Measurements from ENCODE around the gene GNE. TPM values are rescaled to one million over a fixed set of nuclear protein-coding genes. Genes with fewer than 3 reads are reported as not detected.
"Not testable (repeated sequence)": the region's sequence is repeated elsewhere in the genome, so short reads cannot be mapped to it uniquely, and the experiment has no call there.

GNE gene
- total RNA-seq, 2 experiments from 2014 or later = 14.5 to 15.2 TPM

DNA sequence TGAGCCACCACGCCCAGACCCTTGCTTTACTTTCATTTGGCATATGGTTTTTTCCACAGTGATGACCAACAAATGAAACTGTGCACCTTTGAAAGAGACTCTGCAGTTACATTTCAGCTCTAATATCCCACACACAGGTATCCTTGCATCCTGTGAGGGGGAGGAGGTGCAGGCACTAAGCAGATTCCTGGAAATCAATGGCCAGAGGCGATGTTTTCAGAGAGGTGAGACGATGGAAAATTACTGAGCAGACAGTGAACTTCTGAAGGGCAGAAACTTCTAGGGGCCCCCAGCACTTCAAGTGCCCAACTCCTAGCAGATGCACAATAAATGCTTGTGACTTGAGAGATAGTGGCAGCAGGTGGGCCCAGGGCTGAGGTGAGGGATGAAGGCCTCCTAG, 29.8 kb upstream of the GNE start:
- no peaks in the 10 kb centered on the region for H3K27me3 Mint-ChIP-seq (ENCODE audit: low read depth)
- H3K9me3 Mint-ChIP-seq = no peaks in the 10 kb centered on the region
- H3K27ac Mint-ChIP-seq = no peak overlapping the region
- H3K36me3 Mint-ChIP-seq (ENCODE audit: low read depth) = no peaks in the 10 kb centered on the region
- intact Hi-C loops (cut with micrococcal nuclease) = no loop called here
- CTCF ChIA-PET = interaction anchor here (0.6 to 1.7 kb wide), 3 partner anchors 186 to 1156 kb away, joined by 3 read pairs; no protein-coding TSS in a partner anchor
- H3K4me1 Mint-ChIP-seq (ENCODE audit: low read depth) = no peaks in the 10 kb centered on the region
- no peak for DNase-seq
- H3K4me3 Mint-ChIP-seq = no peak overlapping the region

GRCh38 chr9:36286388-36286787, 28.1 kb upstream of the GNE start:
- CTCF ChIA-PET = interaction anchor here (0.7 kb wide), 1 partner anchor 10 kb away, joined by 3 read pairs; no protein-coding TSS in a partner anchor
- H3K4me1 Mint-ChIP-seq (ENCODE audit: low read depth) = no peaks in the 10 kb centered on the region
- no peaks in the 10 kb centered on the region for H3K27me3 Mint-ChIP-seq (ENCODE audit: low read depth)

DNA sequence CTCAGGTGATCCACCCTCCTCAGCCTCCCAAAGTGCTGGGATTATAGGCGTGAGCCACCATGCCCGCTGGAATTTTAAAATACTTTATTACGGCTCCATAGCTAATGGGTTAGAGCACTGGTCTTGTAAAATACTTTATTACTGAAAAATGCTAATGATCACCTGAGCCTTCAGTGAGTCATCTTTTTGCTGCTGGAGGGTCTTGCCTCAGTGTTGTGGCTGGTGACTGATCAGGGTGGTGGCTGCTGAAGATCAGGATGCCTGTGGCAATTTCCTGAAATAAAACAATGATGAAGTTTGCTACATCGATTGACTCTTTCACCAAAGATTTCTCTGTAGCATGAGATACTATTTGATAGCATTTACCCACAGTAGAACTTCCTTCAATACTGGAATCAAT, 26.0 kb upstream of the GNE start:
- intact Hi-C loops (cut with micrococcal nuclease) = no loop called here
- H3K27me3 Mint-ChIP-seq (ENCODE audit: low read depth) = no peaks in the 10 kb centered on the region
- no peaks in the 10 kb centered on the region for H3K36me3 Mint-ChIP-seq (ENCODE audit: low read depth)
- no peaks in the 10 kb centered on the region for H3K4me1 Mint-ChIP-seq (ENCODE audit: low read depth)
- H3K27ac Mint-ChIP-seq = no peak overlapping the region
- no peaks in the 10 kb centered on the region for H3K9me3 Mint-ChIP-seq
- no peak for DNase-seq
- no peak overlapping the region for H3K4me3 Mint-ChIP-seq
- CTCF ChIA-PET = no interaction called here

More at GRCh38 chr9:36286388-36286787, 28.1 kb upstream of the GNE start:
- Mint-ChIP-seq H3K36me3 (ENCODE audit: low read depth) (no peaks in the 10 kb centered on the region), H3K27ac (no peak overlapping the region), H3K9me3 (no peaks in the 10 kb centered on the region), H3K4me3 (no peak overlapping the region)
- intact Hi-C loops (cut with micrococcal nuclease) = no loop called here
- no peak for DNase-seq

DNA sequence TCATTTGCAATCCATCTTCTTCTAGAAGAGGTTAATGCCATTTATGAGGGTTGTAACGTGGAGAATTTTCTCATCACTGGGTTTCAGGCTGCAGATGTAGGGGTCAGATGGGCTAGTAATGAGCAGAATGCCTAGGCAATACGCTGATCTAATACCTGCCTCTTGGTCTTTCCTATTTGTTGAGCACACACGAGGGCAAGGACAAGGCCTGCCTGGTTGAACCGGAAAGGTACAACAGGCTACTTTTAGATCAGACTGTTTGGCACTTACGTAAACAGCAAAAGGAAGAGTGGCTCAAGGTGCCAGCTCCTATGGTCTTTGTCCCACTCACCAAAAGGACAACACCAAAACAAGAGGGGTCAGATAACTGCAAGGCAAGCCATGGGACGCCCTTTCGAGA, 24.0 kb upstream of the GNE start:
- H3K4me1 Mint-ChIP-seq (ENCODE audit: low read depth) = no peaks in the 10 kb centered on the region
- no peak overlapping the region for H3K4me3 Mint-ChIP-seq
- CTCF ChIA-PET = interaction anchor here (0.6 to 0.7 kb wide), 2 partner anchors 34 to 288 kb away, joined by 3 to 4 read pairs; no protein-coding TSS in a partner anchor
- intact Hi-C loops (cut with micrococcal nuclease) = no loop called here
- no peak for DNase-seq
- H3K9me3 Mint-ChIP-seq = no peaks in the 10 kb centered on the region
- no peaks in the 10 kb centered on the region for H3K36me3 Mint-ChIP-seq (ENCODE audit: low read depth)
- no peak overlapping the region for H3K27ac Mint-ChIP-seq
- no peaks in the 10 kb centered on the region for H3K27me3 Mint-ChIP-seq (ENCODE audit: low read depth)

DNA sequence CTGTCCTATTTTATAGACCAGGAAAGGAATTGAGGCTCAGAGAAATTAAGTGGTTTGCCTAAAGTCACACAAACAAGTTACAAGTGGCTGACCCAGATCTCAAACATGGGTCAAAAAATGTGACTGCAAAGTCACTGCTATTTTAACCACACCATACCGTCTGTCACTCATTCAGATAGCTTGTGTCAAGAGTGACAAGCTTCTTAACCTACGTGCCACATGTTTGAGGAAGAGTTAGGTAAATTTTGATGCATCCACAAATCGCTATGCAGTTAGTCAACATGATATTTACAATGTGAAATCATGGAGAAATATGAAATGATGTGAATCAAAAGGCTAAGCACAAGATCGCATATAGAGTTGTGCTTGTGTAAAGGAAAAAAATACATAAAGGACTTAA, 22.7 kb upstream of the GNE start:
- H3K4me3 Mint-ChIP-seq = no peak overlapping the region
- no peaks in the 10 kb centered on the region for H3K9me3 Mint-ChIP-seq
- no peaks in the 10 kb centered on the region for H3K4me1 Mint-ChIP-seq (ENCODE audit: low read depth)
- intact Hi-C loops (cut with micrococcal nuclease) = no loop called here
- H3K36me3 Mint-ChIP-seq (ENCODE audit: low read depth) = no peaks in the 10 kb centered on the region
- H3K27ac Mint-ChIP-seq = no peak overlapping the region
- no peaks in the 10 kb centered on the region for H3K27me3 Mint-ChIP-seq (ENCODE audit: low read depth)
- CTCF ChIA-PET = no interaction called here
- DNase-seq = no peak

- no peaks in the 10 kb centered on the region for H3K9me3 Mint-ChIP-seq
- no peaks in the 10 kb centered on the region for H3K36me3 Mint-ChIP-seq (ENCODE audit: low read depth)
- H3K27ac Mint-ChIP-seq = no peak overlapping the region
- no peak for DNase-seq
- H3K4me1 Mint-ChIP-seq (ENCODE audit: low read depth) = no peaks in the 10 kb centered on the region
- intact Hi-C loops (cut with micrococcal nuclease) = no loop called here
- CTCF ChIA-PET = interaction anchor here (0.6 kb wide), 1 partner anchor 152 kb away, joined by 4 read pairs; no protein-coding TSS in a partner anchor
- H3K4me3 Mint-ChIP-seq = no peak overlapping the region
- no peaks in the 10 kb centered on the region for H3K27me3 Mint-ChIP-seq (ENCODE audit: low read depth)
Measured at GRCh38 chr9:36278243-36278642, 20.0 kb upstream of the GNE start.

GRCh38 chr9:36276781-36277181, 18.5 kb upstream of the GNE start:
- H3K36me3 Mint-ChIP-seq (ENCODE audit: low read depth) = no peaks in the 10 kb centered on the region
- no peaks in the 10 kb centered on the region for H3K4me1 Mint-ChIP-seq (ENCODE audit: low read depth)
- intact Hi-C loops (cut with micrococcal nuclease) = no loop called here
- no peaks in the 10 kb centered on the region for H3K27me3 Mint-ChIP-seq (ENCODE audit: low read depth)
- no peak overlapping the region for H3K27ac Mint-ChIP-seq
- CTCF ChIA-PET = interaction anchor here (0.7 to 0.9 kb wide), 2 partner anchors 10 to 30 kb away, joined by 3 read pairs; no protein-coding TSS in a partner anchor
- H3K9me3 Mint-ChIP-seq = no peaks in the 10 kb centered on the region
- no peak overlapping the region for H3K4me3 Mint-ChIP-seq
- no peak for DNase-seq

DNA sequence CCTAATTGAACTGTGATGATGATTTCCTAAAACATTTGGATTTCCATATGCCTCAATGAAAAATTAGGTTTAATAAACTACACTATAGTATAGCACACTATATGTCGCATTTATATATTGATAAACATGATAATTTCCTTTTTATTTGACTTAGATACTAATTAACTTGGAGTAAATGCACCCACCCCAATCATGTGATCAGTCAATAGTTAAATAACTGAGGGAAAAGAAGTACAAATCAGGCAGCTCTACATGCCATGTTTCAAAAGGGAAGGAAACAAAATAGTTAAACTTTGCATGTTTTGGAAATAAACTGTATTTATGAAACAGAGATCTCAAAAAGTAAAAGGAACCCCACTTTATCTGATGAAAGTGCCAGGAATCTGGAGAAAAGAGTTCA, 18.0 kb upstream of the GNE start:
- no peaks in the 10 kb centered on the region for H3K36me3 Mint-ChIP-seq (ENCODE audit: low read depth)
- H3K27ac Mint-ChIP-seq = no peak overlapping the region
- H3K4me1 Mint-ChIP-seq (ENCODE audit: low read depth) = no peaks in the 10 kb centered on the region
- no peaks in the 10 kb centered on the region for H3K27me3 Mint-ChIP-seq (ENCODE audit: low read depth)
- H3K9me3 Mint-ChIP-seq = no peaks in the 10 kb centered on the region
- no peak for DNase-seq
- no peak overlapping the region for H3K4me3 Mint-ChIP-seq
- intact Hi-C loops (cut with micrococcal nuclease) = no loop called here
- CTCF ChIA-PET = interaction anchor here (0.7 to 1.3 kb wide), 3 partner anchors 10 to 55 kb away, joined by 3 read pairs; no protein-coding TSS in a partner anchor

- Mint-ChIP-seq H3K36me3 (ENCODE audit: low read depth) (no peaks in the 10 kb centered on the region), H3K4me3 (no peak overlapping the region), H3K27ac (no peak overlapping the region), H3K4me1 (ENCODE audit: low read depth) (no peaks in the 10 kb centered on the region), H3K27me3 (ENCODE audit: low read depth) (no peaks in the 10 kb centered on the region), H3K9me3 (no peaks in the 10 kb centered on the region)
- no peak for DNase-seq
- CTCF ChIA-PET = interaction anchor here (0.6 to 1.3 kb wide), 2 partner anchors 56 to 235 kb away, joined by 3 read pairs; no protein-coding TSS in a partner anchor
- intact Hi-C loops (cut with micrococcal nuclease) = no loop called here
Measured at GRCh38 chr9:36275060-36275459, 16.8 kb upstream of the GNE start.

- DNase-seq; H3K27ac Mint-ChIP-seq; CTCF ChIA-PET; H3K4me3 Mint-ChIP-seq; H3K27me3 Mint-ChIP-seq (ENCODE audit: low read depth); H3K4me1 Mint-ChIP-seq (ENCODE audit: low read depth); H3K9me3 Mint-ChIP-seq; H3K36me3 Mint-ChIP-seq (ENCODE audit: low read depth); intact Hi-C loops (cut with micrococcal nuclease): not testable (repeated sequence)
Measured at GRCh38 chr9:36273354-36273753, 15.1 kb upstream of the GNE start.

DNA sequence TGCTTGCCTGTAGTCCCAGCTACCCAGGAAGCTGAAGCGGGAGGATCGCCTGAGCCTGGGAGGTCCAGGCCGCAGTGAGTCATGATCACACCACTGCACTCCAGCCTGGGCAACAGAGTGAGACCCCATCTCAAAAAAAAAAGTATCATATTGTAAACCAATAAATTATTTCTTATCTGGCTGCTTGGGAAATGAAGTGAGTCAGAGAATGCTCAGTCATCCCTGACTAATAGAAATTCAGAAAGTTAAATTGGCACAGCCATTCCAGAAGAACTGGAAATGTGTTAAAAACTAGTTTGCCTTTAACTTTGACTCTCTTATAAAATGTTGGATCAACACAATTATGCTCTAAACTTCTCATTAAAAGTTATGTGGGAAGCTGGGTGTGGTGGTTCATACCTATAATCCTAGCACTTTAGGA, 9.8 kb upstream of the GNE start:
- CTCF ChIA-PET = no interaction called here
- Mint-ChIP-seq H3K4me3 (no peak overlapping the region), H3K4me1 (ENCODE audit: low read depth) (no peaks in the 10 kb centered on the region), H3K36me3 (ENCODE audit: low read depth) (no peaks in the 10 kb centered on the region), H3K27me3 (ENCODE audit: low read depth) (no peaks in the 10 kb centered on the region), H3K27ac (no peak overlapping the region), H3K9me3 (no peaks in the 10 kb centered on the region)
- DNase-seq = no peak
- intact Hi-C loops (cut with micrococcal nuclease) = no loop called here

GRCh38 chr9:36264896-36265295, 6.6 kb upstream of the GNE start:
- CTCF ChIA-PET = no interaction called here
- Mint-ChIP-seq H3K9me3 (no peaks in the 10 kb centered on the region), H3K27ac (no peak overlapping the region), H3K27me3 (ENCODE audit: low read depth) (no peaks in the 10 kb centered on the region), H3K4me1 (ENCODE audit: low read depth) (no peaks in the 10 kb centered on the region), H3K36me3 (ENCODE audit: low read depth) (no peaks in the 10 kb centered on the region), H3K4me3 (no peak overlapping the region)
- no peak for DNase-seq
- intact Hi-C loops (cut with micrococcal nuclease) = no loop called here

DNA sequence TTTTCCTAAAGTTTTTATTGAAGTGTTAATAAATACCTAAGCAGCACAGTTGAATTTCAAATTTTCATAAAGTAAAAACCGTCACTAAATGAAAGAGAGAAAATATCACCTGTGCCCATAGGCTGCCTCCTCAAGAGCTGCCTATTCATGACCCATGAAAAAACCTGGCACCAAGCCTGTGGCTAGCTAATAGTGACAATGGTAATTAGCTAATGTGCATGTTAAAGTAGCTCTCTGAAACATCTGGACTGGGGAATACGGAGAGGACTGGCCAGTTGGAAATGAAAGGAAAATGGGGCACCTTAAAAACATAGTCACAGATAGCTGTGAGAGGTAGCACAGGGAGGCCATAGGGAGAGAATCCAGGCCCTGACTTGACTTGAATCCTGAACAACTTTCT, 5.4 kb upstream of the GNE start:
- CTCF ChIA-PET = interaction anchor here (0.6 kb wide), 1 partner anchor 711 kb away, joined by 3 read pairs; no protein-coding TSS in a partner anchor
- H3K27ac Mint-ChIP-seq = no peak overlapping the region
- H3K4me1 Mint-ChIP-seq (ENCODE audit: low read depth) = peaks cover under 1% of the 10 kb centered on the region
- no peaks in the 10 kb centered on the region for H3K9me3 Mint-ChIP-seq
- H3K4me3 Mint-ChIP-seq = no peak overlapping the region
- no peaks in the 10 kb centered on the region for H3K36me3 Mint-ChIP-seq (ENCODE audit: low read depth)
- no peaks in the 10 kb centered on the region for H3K27me3 Mint-ChIP-seq (ENCODE audit: low read depth)
- DNase-seq = no peak
- intact Hi-C loops (cut with micrococcal nuclease) = no loop called here
